A673 (cell line): ENCODE measurements around the gene MCUB. TPM values are rescaled to one million over a fixed set of nuclear protein-coding genes. Genes with fewer than 3 reads are reported as not detected.

Experiments
- BruUV-seq: library from RNA; stranded (reverse); fragments of 400-500 nt; replicated peaks from 2 replicates; lab custom pipeline; 2021; lab: Mats Ljungman, UMichigan
- CTCF ChIA-PET: fragments of 300-600 bp; sonication (Branson Sonifier 250); formaldehyde crosslinking; loops from one replicate; lab custom pipeline; 2022; ENCODE audit warnings: antibody characterized with exemption; lab: Charles Lee
- POLR2A ChIA-PET: fragments of 300-600 bp; sonication (Branson Sonifier 250); formaldehyde crosslinking; loops from one replicate; lab custom pipeline; 2022; ENCODE audit warnings: antibody characterized with exemption; ENCODE audit not compliant: low non-redundant PET; lab: Charles Lee
- DNase-seq: peaks from one replicate; pipeline ENCODE4 v3.0.0-alpha.2; 2015; ENCODE audit warnings: low spot score
- H3K27ac ChIP-seq: fragments of 200-600 bp; sonication (generic); 2 replicates; pipeline ENCODE4 v1.5.1; 2016; ENCODE audit warnings: mixed run types, low read depth, mild to moderate bottlenecking, mixed read lengths, antibody characterized with exemption, low read length; ENCODE audit not compliant: poor library complexity, severe bottlenecking
- H3K27me3 ChIP-seq: fragments of 200-600 bp; sonication (generic); replicated peaks from 2 replicates; pipeline ENCODE4 v1.6.1; 2017; ENCODE audit warnings: mixed run types, low read depth, mild to moderate bottlenecking, mixed read lengths, antibody characterized with exemption, low read length; ENCODE audit not compliant: insufficient read depth, poor library complexity
- H3K36me3 ChIP-seq: fragments of 200-600 bp; sonication (generic); 2 replicates; pipeline ENCODE4 v1.6.1; 2016; ENCODE audit warnings: mixed run types, mild to moderate bottlenecking, mixed read lengths, antibody characterized with exemption, low read length; ENCODE audit not compliant: insufficient read depth, poor library complexity, severe bottlenecking
- H3K4me1 ChIP-seq: fragments of 200-600 bp; sonication (generic); 2 replicates; pipeline ENCODE4 v1.6.1; 2017; ENCODE audit warnings: mixed run types, mild to moderate bottlenecking, mixed read lengths, antibody characterized with exemption, low read length; ENCODE audit not compliant: insufficient read depth, poor library complexity, severe bottlenecking
- H3K4me3 ChIP-seq: fragments of 200-600 bp; sonication (generic); 2 replicates; pipeline ENCODE4 v1.5.1; 2016; ENCODE audit warnings: low read depth, mixed run types, mild to moderate bottlenecking, mixed read lengths, low read length; ENCODE audit not compliant: poor library complexity, severe bottlenecking
- H3K9me3 ChIP-seq: fragments of 200-600 bp; sonication (generic); 2 replicates; pipeline ENCODE4 v1.6.1; 2016; ENCODE audit warnings: mixed run types, low read depth, mild to moderate bottlenecking, mixed read lengths, antibody characterized with exemption, low read length; ENCODE audit not compliant: poor library complexity, severe bottlenecking
- EZH2 ChIP-seq: fragments of 200-600 bp; sonication (generic); IDR thresholded peaks from 2 replicates; pipeline ENCODE4 v1.6.1; 2017; ENCODE audit warnings: borderline replicate concordance, low read depth, mild to moderate bottlenecking, mixed read lengths, antibody characterized with exemption, low read length; ENCODE audit not compliant: poor library complexity, severe bottlenecking
- intact Hi-C: fragments of 100-400 bp; cut with micrococcal nuclease; formaldehyde crosslinking; loops from one replicate; pipeline ENCODE4 v1.10.0; 2022; ENCODE audit not compliant: unreplicated experiment
- total RNA-seq: library from RNA; stranded (reverse); gene quantifications from 2 replicates; pipeline ENCODE4 v1.2.3, GENCODE V29; 2021
- TF ChIP-seq, protein P1 (sequence below): fragments of 300-800, 200-600 bp; sonication (generic); conservative IDR thresholded peaks from 2 replicates; pipeline ENCODE4 v1.5.1; 2017; ENCODE audit warnings: low read depth, mild to moderate bottlenecking, antibody characterized with exemption, low read length, moderate library complexity, mixed read lengths

Gene MCUB
- total RNA-seq, 1 experiment from 2014 or later: 30.0 TPM

GRCh38 chr4:109600431-109600830, 40.4 kb downstream of the MCUB start:
- H3K9me3 ChIP-seq: peaks cover 5% of the 10 kb centered on the region
- intact Hi-C loops: no loop called here
- H3K27me3 ChIP-seq: no peaks in the 10 kb centered on the region
- DNase-seq: no peak
- H3K36me3 ChIP-seq: no peaks in the 10 kb centered on the region
- H3K4me3 ChIP-seq: no peak overlapping the region
- no peak for TF ChIP-seq EZH2
- TF ChIP-seq, protein P1, sequence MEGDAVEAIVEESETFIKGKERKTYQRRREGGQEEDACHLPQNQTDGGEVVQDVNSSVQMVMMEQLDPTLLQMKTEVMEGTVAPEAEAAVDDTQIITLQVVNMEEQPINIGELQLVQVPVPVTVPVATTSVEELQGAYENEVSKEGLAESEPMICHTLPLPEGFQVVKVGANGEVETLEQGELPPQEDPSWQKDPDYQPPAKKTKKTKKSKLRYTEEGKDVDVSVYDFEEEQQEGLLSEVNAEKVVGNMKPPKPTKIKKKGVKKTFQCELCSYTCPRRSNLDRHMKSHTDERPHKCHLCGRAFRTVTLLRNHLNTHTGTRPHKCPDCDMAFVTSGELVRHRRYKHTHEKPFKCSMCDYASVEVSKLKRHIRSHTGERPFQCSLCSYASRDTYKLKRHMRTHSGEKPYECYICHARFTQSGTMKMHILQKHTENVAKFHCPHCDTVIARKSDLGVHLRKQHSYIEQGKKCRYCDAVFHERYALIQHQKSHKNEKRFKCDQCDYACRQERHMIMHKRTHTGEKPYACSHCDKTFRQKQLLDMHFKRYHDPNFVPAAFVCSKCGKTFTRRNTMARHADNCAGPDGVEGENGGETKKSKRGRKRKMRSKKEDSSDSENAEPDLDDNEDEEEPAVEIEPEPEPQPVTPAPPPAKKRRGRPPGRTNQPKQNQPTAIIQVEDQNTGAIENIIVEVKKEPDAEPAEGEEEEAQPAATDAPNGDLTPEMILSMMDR: no peak
- BruUV-seq: no TSS peak
- ChIA-PET CTCF (no interaction called here), POLR2A (no interaction called here)
- H3K4me1 ChIP-seq: no peaks in the 10 kb centered on the region
- no peak overlapping the region for H3K27ac ChIP-seq

DNA sequence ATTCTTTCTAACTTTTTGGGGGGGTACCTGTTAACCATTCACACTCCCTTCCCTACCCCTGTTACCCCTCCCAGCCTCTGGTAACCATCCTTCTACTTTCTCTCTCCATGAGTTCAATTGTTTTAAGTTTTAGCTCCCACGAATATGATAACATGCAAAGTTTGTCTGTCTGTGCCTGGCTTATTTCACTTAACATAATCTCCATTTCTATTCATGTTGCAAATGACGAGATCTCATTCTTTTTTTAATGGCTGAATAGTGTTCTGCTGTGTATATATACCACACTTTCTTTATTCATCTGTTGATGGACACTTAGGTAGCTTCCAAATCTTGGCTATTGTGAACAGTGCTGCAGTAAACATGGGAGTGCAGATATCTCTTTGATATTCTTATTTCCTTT, 41.3 kb downstream of the MCUB start:
- intact Hi-C loops: no loop called here
- CTCF ChIA-PET: no interaction called here
- H3K9me3 ChIP-seq: peaks cover 5% of the 10 kb centered on the region
- POLR2A ChIA-PET: no interaction called here
- BruUV-seq: no TSS peak
- H3K4me1 ChIP-seq: no peaks in the 10 kb centered on the region
- no peak overlapping the region for H3K4me3 ChIP-seq
- no peak for DNase-seq
- TF ChIP-seq, protein P1: no peak
- no peak for TF ChIP-seq EZH2
- no peaks in the 10 kb centered on the region for H3K27me3 ChIP-seq
- H3K36me3 ChIP-seq: no peaks in the 10 kb centered on the region
- H3K27ac ChIP-seq: no peak overlapping the region

- Histone ChIP-seq H3K9me3 (peaks cover 8% of the 10 kb centered on the region), H3K36me3 (no peaks in the 10 kb centered on the region), H3K4me1 (no peaks in the 10 kb centered on the region), H3K27me3 (no peaks in the 10 kb centered on the region), H3K4me3 (no peak overlapping the region), H3K27ac (no peak overlapping the region)
- CTCF ChIA-PET: no interaction called here
- POLR2A ChIA-PET: no interaction called here
- no TSS peak for BruUV-seq
- no peak for DNase-seq
- no peak for TF ChIP-seq EZH2
- TF ChIP-seq, protein P1: no peak
- intact Hi-C loops: no loop called here
Observed at GRCh38 chr4:109607976-109608375, 47.9 kb downstream of the MCUB start.
